ENCODE data around the gene DMD.

Gene DMD

DNA sequence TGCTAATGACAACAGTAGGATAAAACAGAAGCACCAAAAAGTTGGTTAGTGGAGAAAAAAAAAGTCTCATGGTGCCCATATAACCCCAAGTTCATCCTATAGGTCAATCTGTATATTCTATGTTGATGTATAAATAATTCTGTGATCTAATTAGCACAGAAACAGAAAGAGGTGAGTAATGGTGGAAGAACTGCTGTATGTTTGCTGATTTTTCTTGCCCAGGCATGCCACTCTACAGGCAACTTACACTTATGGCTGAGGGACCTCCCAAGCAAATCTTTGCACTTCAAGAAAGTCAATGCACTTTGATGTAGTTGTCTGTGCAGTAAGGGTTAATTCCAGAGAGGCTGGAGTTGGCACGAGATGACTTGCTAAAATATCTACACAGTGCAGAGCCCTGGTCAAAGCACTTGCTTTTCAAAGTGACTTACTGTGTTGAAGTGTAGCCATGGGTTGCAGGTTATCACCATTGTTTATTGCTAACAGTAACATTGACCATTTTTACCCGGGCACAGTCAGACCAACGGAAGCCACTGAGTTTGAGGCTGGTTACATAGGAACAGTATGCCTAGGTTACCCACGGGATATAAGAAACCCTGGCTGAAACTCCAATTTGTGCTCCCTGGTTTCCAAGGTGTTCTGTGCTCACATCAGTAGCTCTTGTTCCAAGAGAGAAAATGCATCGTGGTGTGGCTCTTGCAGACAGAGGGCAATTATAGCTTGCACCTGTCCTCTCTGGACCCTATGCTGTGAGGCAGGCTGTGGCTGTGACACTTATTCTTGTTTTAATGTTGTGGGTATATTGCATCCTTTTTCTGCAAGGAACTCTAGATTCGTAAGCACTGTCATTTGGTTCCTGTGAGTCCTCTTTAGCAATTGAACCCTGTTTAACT is 1998.2 kb downstream of the DMD start:
- FAIRE-seq (no peak), DNase-seq (ENCODE audit: low spot score) (no peak)

DNA sequence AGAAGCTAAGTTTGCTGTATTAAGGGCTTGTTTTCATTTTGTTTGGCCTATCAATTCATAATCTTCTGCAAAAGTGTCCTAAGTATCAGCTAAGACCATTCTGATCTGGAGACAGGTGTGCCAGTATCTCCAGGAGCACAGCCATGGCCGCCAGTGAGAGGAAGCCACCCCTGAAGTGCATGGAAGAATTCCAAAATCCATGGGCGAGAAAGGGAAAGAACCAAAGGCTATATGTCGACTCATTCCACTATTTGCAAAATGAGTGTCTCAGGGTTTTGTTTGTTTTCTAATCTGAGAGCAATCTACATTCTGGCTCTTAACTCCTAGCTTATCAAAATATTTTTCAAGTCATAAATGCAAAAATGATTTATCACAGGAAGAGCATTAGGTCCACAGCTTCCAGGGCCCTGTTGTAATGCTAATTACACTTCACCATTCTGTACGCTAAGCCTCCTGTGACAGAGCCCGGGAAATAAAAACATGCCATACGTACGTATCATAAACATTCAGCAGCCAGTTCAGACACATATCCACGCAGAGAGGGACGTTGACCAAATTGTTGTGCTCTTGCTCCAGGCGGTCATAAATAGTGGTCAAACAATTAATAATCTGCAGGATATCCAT is 2002.2 kb downstream of the DMD start:
- FAIRE-seq (no peak), DNase-seq (ENCODE audit: low spot score) (no peak)

DNA sequence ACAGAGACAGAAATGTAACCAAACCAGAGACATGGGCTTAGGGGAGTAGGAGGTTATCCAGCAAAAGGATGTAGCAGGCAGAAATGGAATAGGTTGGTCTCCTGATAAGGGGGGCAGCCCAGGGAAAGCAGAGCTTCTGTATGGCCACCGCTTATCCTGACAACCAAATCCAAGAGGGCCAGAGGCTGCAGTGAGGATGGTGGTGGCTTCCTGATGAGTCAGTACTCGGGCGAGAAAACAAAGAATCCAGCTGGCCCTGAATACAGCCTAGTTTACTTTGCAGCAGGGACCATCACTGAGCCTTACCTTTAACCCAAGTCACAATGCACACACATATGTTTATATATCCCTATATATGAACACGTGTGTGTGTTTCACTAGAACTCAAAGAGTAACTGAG is 2009.8 kb downstream of the DMD start:
- no peak for DNase-seq (ENCODE audit: low spot score)
- FAIRE-seq = no peak

DNA sequence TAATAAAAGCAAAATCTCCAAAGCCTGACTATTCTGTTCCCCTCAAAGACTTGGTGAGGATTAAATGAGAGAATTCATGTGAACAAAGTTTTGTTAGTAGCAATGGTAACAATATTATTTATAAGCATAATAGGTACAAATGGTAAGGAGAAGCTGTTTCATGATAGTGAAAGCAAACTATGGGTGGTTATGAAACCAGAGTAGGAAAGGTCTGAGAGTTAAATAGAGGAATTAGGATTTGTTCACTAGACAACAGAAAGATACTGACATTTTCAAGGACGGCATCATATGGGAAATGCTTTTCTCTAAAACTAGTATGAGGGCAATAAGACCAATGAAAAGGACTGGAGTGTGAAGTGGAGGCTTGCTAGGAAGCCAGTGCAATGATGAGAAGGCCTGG is 2010.9 kb downstream of the DMD start:
- FAIRE-seq (no peak), DNase-seq (ENCODE audit: low spot score) (no peak)

- DNase-seq (ENCODE audit: low spot score) (no peak), FAIRE-seq (no peak)
Measured at GRCh38 chrX:31199840-31200114, 2011.6 kb downstream of the DMD start.

GRCh38 chrX:31199056-31199839 is 2012.1 kb downstream of the DMD start:
- DNase-seq (ENCODE audit: low spot score) = no peak
- no peak for FAIRE-seq

- DNase-seq (ENCODE audit: low spot score) (no peak), FAIRE-seq (no peak)
Measured at GRCh38 chrX:31190221-31190975, 2021.0 kb downstream of the DMD start.

- FAIRE-seq (no peak), DNase-seq (ENCODE audit: low spot score) (no peak)
Measured at GRCh38 chrX:31186693-31187338, 2024.5 kb downstream of the DMD start.

DNA sequence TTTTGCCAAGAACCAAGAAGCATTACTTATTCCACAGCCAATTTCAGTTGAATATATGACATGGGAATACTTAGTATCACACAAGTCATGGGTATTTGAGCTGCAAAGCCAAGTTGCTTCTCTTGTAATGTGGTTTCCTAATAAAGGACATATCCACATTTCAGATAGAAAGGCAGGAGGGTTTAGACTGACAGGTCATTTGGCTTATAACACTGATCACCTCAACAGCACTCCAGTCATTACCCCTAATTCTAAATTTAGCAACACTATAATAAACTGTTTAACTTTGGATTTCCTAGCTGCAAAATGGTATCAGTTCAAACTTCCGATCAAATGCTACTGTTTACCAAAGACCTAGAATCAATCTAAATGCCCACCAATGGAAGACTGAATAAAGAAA is 2025.5 kb downstream of the DMD start:
- DNase-seq (ENCODE audit: low spot score) (no peak), FAIRE-seq (no peak)

DNA sequence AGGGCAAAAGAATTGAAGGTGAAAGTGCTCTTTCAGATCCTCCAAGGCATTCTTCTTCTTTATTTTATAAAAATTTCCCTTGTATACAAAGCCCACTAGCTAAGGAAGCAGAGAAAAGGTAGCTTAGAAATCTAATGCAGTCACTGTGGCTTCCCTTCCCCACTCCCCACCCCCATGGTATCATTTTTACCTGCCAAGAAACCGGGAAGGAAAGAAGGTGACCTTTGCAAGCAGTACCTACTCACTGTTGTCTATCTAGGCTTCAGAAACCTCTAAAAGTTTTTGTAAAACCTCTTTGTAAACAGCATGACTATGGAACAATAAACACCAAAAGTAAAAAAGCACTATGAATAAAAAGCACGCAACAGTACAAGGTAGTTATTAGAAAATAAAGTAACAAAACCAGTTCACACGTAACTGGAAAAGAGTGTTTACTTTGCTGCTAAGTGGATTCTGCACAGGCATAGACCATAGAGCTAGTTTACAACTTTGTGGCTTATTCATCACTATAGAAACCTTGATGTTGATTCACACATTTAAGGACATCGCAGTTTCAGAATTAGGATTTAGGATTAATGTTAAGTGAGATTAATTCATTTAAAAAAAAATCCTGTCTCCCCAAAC is 2029.9 kb downstream of the DMD start:
- no peak for DNase-seq (ENCODE audit: low spot score)
- FAIRE-seq = no peak

GRCh38 chrX:31179203-31179602 is 2032.1 kb downstream of the DMD start:
- FAIRE-seq (no peak), DNase-seq (ENCODE audit: low spot score) (no peak)

DNA sequence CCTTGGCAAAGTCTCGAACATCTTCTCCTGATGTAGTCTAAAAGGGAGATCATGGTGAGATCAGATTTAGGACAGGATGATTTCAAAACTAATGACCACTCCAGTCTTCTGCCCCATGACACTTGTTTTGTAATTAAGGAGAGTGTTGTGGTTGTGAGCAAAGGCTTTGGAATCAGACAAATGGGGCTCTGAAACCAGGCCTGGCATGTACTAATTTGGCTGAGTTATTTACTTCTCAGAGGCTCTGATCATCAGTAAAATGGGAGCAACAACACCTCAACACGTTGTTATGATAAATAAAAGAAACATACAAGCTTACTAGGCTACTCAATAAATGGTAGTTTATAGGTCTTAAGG is 2032.6 kb downstream of the DMD start:
- FAIRE-seq = no peak

GRCh38 chrX:31178064-31178768 is 2033.1 kb downstream of the DMD start:
- FAIRE-seq (no peak), DNase-seq (ENCODE audit: low spot score) (no peak)

More for the DNA sequence above, 2032.6 kb downstream of the DMD start:
- no peak for DNase-seq (ENCODE audit: low spot score)

GRCh38 chrX:31170792-31171191 is 2040.6 kb downstream of the DMD start:
- DNase-seq (ENCODE audit: low spot score) (no peak), FAIRE-seq (no peak)

GRCh38 chrX:31168551-31168950 is 2042.8 kb downstream of the DMD start:
- no peak for DNase-seq (ENCODE audit: low spot score)
- FAIRE-seq = no peak

DNA sequence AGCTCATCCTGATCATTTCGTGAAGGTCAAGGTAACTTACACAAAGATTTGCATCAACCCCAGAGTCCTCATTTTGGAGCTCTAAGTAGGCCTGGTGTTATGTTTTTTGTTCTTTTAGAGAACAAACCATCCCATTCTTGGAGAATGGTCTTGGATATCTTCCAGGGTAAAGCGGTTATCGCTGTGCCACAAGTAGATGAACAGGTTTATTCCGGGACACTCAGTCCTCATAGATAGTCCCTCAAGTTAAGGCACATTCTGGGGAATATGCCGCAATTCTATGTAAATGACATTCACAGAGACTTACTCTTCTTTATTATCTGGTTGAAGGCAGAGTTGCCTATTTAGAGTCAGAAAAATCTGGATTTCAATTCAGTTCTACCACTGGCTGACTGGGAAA is 2044.5 kb downstream of the DMD start:
- no peak for FAIRE-seq
- no peak for DNase-seq (ENCODE audit: low spot score)

- FAIRE-seq (no peak), DNase-seq (ENCODE audit: low spot score) (no peak)
Measured at GRCh38 chrX:31166416-31166815, 2044.9 kb downstream of the DMD start.

DNA sequence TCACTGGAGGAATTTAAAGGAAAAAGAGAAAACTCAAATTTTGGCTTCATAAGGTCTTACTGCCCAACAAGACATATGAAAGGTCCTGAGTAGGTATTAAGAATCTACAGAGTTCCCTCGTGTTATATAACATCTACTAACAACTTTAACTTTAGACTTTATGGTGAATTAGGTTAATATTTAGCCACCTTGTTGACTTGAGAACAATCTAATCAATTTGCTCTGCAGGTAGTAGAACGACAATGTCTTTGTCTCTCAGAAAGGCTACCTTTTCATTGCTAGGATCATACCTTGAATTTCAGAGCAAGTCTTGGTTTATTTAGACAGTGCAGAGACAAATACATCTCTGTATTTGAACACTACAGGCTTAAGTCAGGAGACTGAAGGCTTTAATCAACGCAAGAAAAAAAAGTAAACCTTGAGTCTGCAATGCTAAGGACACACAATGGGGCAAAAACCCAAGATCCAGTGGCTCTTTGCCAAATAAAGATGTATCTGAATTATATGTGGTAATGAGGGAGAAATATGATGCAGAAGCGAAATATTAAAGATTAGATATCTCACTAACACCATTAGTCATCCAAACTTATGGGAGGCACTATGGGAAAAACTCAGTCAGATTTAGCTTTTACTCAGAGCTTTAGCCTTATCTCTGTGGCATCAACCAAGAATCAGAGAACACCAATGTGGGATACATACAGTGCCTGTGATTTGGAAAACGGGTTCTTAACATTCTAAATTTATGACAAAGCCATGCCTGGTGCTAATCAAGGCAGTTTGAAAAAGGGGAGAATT is 2045.9 kb downstream of the DMD start:
- FAIRE-seq = no peak
- DNase-seq (ENCODE audit: low spot score) = no peak

DNA sequence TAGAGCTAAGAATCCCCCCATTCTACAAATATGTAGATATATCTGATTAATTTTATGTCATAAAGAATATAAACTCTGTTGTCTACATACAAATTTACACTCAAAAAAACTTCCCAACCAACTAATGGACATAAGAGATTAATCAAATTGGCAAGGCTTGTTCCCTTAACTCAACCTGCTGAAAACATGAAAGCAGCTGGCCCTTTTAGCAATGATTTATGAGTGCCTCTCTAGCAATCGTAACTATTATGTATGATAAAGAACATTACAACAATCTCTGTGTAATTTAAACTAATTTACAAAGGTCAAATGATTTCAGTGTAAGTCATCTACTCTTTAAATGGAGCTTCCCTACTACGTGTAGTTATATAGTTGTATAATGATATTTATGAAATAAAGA is 2056.4 kb downstream of the DMD start:
- FAIRE-seq (no peak), DNase-seq (ENCODE audit: low spot score) (no peak)

Data from RCC 7860 (cell line).